Measurements from ENCODE around the gene SLC50A1.

Gene SLC50A1, protein sequence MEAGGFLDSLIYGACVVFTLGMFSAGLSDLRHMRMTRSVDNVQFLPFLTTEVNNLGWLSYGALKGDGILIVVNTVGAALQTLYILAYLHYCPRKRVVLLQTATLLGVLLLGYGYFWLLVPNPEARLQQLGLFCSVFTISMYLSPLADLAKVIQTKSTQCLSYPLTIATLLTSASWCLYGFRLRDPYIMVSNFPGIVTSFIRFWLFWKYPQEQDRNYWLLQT

DNA sequence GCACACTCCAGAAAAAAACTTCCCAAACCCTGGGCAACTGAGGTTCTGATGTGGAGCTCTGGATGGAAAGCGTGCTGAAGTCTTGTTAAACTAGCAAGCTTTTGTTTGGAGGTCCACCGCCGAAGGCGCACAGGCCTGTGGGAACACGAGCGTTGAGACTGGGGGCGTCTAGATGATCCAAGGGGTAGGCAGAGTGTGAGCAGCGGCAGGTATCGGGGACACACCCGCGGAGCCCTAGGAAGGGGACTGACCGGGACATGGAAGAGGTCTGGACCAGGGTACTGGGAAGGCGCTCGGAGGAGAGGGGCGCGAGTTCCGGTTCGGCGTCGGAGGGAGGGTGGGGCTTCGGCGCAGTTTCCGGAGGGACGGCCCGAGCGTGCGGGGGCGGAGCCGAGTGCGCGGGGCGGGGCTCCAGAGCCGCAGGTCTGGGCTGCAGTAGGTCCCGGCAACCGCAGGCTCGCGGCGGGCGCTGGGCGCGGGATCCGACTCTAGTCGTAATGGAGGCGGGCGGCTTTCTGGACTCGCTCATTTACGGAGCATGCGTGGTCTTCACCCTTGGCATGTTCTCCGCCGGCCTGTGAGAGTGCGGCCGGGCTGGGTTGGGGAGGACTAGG lies at the start of gene SLC50A1:
Gene SLC50A1, plus strand, starts transcription at position 438 of the 614 bp plus-strand sequence. Its CDS starts 60 bp downstream, at position 498.
- DNase-seq (ENCODE audit: low read depth) = peak; percentile 77
- TF ChIP-seq, protein P1, sequence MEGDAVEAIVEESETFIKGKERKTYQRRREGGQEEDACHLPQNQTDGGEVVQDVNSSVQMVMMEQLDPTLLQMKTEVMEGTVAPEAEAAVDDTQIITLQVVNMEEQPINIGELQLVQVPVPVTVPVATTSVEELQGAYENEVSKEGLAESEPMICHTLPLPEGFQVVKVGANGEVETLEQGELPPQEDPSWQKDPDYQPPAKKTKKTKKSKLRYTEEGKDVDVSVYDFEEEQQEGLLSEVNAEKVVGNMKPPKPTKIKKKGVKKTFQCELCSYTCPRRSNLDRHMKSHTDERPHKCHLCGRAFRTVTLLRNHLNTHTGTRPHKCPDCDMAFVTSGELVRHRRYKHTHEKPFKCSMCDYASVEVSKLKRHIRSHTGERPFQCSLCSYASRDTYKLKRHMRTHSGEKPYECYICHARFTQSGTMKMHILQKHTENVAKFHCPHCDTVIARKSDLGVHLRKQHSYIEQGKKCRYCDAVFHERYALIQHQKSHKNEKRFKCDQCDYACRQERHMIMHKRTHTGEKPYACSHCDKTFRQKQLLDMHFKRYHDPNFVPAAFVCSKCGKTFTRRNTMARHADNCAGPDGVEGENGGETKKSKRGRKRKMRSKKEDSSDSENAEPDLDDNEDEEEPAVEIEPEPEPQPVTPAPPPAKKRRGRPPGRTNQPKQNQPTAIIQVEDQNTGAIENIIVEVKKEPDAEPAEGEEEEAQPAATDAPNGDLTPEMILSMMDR (conservative IDR thresholded peaks at IDR 0.05; ENCODE audit: low read depth, low read length) = no peak
- H3K4me3 ChIP-seq (ENCODE audit: low read length) = peak within 1 kb of the TSS; percentile 85

DNA sequence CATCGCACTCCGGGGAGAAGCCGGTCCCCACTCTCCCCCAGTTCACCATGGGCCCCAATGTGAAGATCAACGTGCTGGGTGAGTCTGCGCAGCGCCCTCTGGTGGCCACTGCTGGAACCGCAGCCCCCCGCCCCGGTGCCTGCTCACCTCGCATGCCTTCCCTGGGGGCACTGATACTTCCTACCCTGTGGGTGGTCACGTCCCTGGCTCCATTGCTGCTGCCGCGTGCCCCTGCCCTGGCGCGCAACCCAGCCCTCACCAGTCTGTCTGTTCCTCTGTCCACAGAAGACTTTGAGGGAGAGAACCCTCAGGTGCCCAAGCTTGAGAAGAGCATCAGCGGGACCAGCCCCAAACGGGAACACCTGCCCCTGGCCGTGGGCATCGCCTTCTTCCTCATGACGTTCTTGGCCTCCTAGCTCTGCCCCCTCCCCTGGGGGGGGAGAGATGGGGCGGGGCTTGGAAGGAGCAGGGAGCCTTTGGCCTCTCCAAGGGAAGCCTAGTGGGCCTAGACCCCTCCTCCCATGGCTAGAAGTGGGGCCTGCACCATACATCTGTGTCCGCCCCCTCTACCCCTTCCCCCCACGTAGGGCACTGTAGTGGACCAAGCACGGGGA lies 49.4 kb upstream of the SLC50A1 start:
- TF ChIP-seq, protein P1 (conservative IDR thresholded peaks at IDR 0.05; ENCODE audit: low read depth, low read length) = peak; percentile 84
- DNase-seq (ENCODE audit: low read depth) = no peak
- no peak overlapping the region for H3K4me3 ChIP-seq (ENCODE audit: low read length)

DNA sequence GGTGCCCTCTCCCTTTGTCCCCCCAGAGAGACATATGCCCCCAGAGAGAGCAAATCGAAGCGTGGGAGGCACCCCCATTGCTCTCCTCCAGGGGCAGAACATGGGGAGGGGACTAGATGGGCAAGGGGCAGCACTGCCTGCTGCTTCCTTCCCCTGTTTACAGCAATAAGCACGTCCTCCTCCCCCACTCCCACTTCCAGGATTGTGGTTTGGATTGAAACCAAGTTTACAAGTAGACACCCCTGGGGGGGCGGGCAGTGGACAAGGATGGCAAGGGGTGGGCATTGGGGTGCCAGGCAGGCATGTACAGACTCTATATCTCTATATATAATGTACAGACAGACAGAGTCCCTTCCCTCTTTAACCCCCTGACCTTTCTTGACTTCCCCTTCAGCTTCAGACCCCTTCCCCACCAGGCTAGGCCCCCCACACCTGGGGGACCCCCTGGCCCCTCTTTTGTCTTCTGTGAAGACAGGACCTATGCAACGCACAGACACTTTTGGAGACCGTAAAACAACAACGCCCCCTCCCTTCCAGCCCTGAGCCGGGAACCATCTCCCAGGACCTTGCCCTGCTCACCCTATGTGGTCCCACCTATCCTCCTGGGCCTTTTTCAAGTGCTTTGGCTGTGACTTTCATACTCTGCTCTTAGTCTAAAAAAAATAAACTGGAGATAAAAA lies 48.7 kb upstream of the SLC50A1 start:
- TF ChIP-seq, protein P1 (conservative IDR thresholded peaks at IDR 0.05; ENCODE audit: low read depth, low read length) = peak; percentile 12
- DNase-seq (ENCODE audit: low read depth) = no peak
- H3K4me3 ChIP-seq (ENCODE audit: low read length) = no peak overlapping the region

DNA sequence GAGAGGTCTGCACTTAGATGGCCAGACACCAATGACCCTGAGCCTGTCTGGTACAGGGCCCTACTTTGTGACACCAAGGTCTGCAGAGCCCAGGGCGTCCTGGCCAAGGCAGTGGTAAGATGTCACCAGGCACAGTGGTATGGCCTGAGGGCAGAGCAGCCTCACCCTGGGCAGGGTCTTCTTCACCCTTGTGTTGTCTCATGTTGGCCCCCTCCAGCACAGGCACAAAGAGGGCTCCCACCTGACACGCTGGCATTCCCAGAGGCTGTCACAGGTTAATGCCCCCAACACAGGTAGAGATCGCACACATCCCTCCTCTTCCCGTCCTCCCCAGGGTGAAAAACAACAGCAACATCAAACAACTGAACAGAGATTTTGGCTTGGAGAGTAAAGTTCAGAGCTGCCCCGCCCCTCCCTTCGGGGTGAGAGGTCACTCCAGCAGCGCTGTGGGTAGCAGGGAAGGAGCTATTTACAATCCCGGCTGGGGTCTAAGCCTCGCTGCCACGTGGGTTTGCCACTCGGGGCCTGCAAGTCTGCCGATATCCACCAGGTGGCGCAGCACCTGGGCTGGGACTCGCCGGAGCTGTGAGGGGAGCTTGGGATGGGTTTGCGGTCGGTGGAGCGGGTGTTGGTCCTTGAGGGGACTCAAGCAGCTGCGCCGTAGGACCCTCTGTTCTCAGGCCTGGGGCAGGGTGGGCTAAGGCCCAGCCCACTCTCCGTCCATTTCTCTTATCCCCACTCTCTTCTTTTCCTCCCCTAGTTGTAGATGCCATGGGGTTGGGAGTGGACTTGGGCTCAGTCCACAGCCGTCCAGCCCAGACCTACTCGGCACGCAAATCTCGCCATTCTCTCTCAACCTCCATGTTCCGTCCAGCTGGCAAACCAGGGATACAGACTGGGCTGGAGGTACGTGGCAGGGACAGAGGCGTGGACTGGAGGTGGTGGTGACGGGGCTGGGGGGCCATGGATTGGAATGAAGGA lies 44.3 kb upstream of the SLC50A1 start:
- no peak overlapping the region for H3K4me3 ChIP-seq (ENCODE audit: low read length)
- no peak for DNase-seq (ENCODE audit: low read depth)
- TF ChIP-seq, protein P1 (conservative IDR thresholded peaks at IDR 0.05; ENCODE audit: low read depth, low read length) = peak; percentile 95

DNA sequence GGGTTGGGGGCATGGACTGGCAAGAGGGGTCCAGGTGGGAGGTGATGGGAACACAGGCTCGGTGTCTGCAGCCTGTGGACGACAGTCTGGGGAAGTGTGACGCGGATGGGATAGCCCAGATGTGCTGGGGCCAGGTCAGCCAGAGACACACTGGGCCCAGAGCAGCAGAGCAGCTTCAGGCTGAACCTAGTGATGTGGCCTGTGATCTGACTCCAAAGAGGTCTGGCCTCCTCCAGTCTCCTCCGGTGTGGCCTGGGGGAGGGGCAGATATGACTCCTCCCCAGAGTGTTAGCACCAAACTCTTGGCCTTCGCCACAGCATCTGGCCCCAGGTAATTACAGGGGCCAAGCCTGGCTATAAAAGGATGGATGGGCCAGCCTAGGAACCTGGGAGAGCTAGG lies 43.5 kb upstream of the SLC50A1 start:
- TF ChIP-seq, protein P1 (conservative IDR thresholded peaks at IDR 0.05; ENCODE audit: low read depth, low read length) = no peak
- H3K4me3 ChIP-seq (ENCODE audit: low read length) = no peak overlapping the region
- DNase-seq (ENCODE audit: low read depth) = no peak

DNA sequence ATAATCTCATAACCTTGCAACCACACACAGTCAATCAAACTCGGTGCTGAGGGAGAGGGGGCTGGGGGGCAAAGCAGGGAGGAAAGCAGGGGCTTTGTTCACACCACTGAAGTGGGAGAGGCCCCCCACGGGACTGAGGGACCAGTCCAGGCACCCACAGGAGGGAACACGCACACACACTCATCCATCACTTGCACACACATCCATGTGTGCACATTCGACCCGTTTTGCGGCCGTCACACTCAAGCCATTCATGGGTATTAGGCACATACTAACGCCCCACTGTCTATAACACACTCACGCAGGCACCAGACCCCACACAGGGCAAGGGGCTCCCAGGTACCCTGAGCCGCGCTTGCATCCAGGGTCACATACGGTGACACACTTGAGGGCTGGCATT lies 43.0 kb upstream of the SLC50A1 start:
- H3K4me3 ChIP-seq (ENCODE audit: low read length) = no peak overlapping the region
- TF ChIP-seq, protein P1 (conservative IDR thresholded peaks at IDR 0.05; ENCODE audit: low read depth, low read length) = no peak
- no peak for DNase-seq (ENCODE audit: low read depth)

All from retinal pigment epithelial cell (primary cell).